Activated naive CD8-positive, alpha-beta T cell treated with anti-CD3 and anti-CD28 coated beads, Interleukin-2, amount 50 U/mL, for 24 hours (primary cell): ENCODE results near the gene MYBPC3.
"Not testable (repeated sequence)": the region's sequence is repeated elsewhere in the genome, so short reads cannot be mapped to it uniquely, and the experiment has no call there.

Experiments
- ATAC-seq: fragments of 150-1000 bp; cut with Tn5 transposase; one replicate; pipeline ENCODE4 v1.10.0; 2021
- DNase-seq: peaks from one replicate; pipeline ENCODE4 v3.0.0; 2021
- H3K27ac Mint-ChIP-seq: one replicate; pipeline ENCODE4 v1.8.0; 2021; ENCODE audit warnings: mild to moderate bottlenecking, mixed read lengths
- H3K27me3 Mint-ChIP-seq: one replicate; pipeline ENCODE4 v1.8.0; 2021; ENCODE audit warnings: mixed read lengths
- H3K36me3 Mint-ChIP-seq: one replicate; pipeline ENCODE4 v1.8.0; 2021; ENCODE audit warnings: low read depth, mixed read lengths
- H3K4me1 Mint-ChIP-seq: one replicate; pipeline ENCODE4 v1.8.0; 2021; ENCODE audit warnings: mixed read lengths
- H3K4me3 Mint-ChIP-seq: one replicate; pipeline ENCODE4 v1.8.0; 2021; ENCODE audit warnings: mild to moderate bottlenecking, moderate library complexity, mixed read lengths
- H3K9me3 Mint-ChIP-seq: one replicate; pipeline ENCODE4 v1.8.0; 2021; ENCODE audit warnings: mixed read lengths

The MYBPC3 gene

DNA sequence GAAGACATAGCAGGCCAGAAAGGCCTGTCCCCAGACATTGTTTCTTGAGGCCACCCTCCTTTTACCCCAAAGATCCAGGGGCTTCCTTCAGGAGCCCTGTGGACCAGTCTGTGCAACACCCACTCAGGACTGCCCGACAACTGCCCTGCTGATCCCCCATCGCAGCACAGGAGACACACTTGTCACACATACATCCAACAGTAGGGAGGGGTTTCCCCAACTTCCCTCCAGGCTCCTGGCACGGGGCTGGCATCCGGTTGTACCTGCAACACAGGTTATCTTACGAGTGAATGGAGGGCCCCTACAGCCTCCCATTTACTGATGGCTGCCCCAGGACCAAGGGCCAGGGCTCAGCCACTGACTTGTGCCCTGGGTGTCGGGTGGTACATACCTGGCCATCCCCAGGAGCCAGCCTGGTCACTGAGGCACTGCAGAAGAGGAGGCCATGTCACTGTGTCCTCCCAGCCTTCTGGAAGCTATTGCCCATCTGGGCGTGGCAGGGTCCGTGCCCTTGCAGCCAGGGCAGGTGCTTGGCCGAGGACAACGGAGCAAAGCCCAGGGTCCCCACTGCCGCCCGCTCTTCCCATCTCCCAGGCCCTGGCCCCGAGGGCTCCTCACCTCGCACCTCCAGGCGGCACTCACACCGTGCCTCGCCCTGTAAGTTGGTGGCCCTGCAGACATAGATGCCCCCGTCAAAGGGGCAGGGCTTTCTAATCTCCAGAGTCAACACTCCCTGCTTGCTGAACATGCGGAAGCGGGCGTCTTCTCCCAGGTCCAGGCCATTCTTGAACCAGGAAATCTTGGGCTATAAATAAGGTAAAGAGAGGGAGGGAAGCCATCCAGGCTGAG lies 20.8 kb downstream of the MYBPC3 start:
- H3K27ac Mint-ChIP-seq: no peak overlapping the region
- H3K4me3 Mint-ChIP-seq: no peak overlapping the region
- DNase-seq (no peak), ATAC-seq (no peak)
- H3K9me3 Mint-ChIP-seq: no peaks in the 10 kb centered on the region
- H3K4me1 Mint-ChIP-seq: no peaks in the 10 kb centered on the region
- H3K27me3 Mint-ChIP-seq: no peaks in the 10 kb centered on the region
- peaks cover 4% of the 10 kb centered on the region for H3K36me3 Mint-ChIP-seq

DNA sequence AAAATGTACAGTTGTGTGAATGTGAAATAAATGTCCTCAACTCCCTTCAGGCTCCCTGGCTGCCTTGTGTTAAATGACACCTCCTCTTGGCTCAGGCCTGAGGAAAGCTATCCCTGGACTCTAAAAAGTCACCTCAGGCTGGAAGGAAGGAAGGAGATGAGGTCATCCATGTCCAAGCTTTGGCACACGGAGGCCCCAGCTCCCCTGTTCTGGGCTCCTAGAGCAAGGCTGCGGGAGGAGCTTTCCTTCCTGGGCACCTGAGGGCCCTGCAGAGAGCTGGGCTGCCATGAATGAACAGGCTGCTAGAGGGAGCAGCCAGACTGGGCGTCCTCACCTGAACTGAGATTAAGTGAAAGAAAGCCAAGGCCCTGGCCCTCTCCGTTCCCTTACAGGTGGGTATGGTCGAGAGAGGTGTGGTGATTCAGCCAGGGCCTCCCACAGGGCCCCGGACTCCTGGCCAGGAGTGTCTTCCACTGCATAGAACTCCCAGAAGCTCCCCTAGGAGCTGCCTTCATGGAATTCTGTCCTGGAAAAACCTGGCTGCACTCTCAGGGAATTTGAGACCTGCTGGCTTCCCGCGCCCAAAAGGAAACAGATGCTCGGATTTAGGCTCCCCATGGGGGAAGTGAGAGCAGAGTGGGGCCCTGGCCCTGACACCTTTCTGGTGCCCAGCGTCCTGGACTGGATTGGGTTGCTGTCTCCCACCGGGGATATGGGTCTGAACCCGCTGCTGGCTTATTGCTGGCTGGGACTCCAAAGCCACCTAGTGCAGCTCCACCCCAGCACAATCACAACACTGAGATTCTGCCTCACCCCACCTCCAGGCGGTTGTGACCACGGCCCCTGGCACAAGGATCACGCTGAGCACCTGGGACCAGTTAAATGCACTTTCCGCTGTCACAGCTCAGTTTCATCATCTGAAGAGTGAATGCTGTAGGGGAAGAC lies 22.2 kb downstream of the MYBPC3 start:
- no peak for DNase-seq
- Mint-ChIP-seq H3K36me3 (peaks cover 8% of the 10 kb centered on the region), H3K4me3 (no peak overlapping the region), H3K27ac (no peak overlapping the region), H3K9me3 (no peaks in the 10 kb centered on the region), H3K27me3 (no peaks in the 10 kb centered on the region), H3K4me1 (no peaks in the 10 kb centered on the region)
- ATAC-seq: no peak

DNA sequence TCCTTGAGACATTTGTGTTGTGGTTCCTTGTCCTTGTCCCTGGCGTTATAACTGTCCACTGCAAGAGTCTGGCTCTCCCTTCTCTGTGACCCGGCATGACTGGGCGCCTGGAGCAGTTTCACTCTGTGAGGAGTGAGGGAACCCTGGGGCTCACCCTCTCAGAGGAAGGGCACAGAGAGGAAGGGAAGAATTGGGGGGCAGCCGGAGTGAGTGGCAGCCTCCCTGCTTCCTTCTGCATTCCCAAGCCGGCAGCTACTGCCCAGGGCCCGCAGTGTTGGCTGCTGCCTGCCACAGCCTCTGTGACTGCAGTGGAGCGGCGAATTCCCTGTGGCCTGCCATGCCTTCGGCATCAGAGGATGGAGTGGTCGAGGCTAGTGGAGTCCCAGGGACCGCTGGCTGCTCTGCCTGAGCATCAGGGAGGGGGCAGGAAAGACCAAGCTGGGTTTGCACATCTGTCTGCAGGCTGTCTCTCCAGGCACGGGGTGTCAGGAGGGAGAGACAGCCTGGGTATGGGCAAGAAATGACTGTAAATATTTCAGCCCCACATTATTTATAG lies 23.0 kb downstream of the MYBPC3 start:
- no peak for DNase-seq
- Mint-ChIP-seq H3K9me3 (no peaks in the 10 kb centered on the region), H3K36me3 (peaks cover 13% of the 10 kb centered on the region), H3K4me1 (no peaks in the 10 kb centered on the region), H3K27ac (no peak overlapping the region), H3K27me3 (no peaks in the 10 kb centered on the region), H3K4me3 (no peak overlapping the region)
- ATAC-seq: no peak

DNA sequence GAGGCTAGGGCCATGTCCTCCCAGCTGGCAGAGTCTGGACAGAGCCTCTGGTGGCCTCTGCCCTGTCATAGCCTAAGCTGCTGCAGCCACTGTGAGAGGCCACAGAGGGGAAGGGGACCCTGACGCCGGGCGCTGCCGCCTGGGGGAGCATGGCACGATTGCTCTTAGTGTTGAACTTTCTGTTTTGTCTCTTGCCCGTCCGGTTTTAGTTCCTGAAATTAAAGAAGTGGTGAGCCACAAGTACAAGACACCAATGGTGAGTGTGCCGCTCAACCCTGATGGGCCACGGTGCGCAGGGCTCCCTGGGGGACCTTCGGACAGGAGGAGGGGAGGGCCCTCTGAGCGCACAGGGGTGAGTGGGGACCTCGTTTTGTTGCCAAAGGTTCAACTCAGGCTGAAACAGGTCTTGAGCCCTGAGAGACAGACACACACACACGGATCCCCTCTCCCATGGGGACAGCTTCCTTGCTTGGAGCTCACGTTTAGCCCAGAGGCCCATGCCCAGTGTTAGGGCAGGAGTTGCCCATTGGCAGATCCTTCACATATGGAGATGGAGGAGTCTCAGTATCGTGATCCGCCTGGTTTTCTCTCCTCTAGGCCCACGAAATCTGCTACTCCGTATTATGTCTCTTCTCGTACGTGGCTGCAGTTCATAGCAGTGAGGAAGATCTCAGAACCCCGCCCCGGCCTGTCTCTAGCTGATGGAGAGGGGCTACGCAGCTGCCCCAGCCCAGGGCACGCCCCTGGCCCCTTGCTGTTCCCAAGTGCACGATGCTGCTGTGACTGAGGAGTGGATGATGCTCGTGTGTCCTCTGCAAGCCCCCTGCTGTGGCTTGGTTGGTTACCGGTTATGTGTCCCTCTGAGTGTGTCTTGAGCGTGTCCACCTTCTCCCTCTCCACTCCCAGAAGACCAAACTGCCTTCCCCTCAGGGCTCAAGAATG lies 23.8 kb downstream of the MYBPC3 start:
- ATAC-seq: no peak
- Mint-ChIP-seq H3K4me1 (no peaks in the 10 kb centered on the region), H3K4me3 (no peak overlapping the region), H3K36me3 (peaks cover 13% of the 10 kb centered on the region), H3K27me3 (no peaks in the 10 kb centered on the region), H3K9me3 (no peaks in the 10 kb centered on the region), H3K27ac (peak overlapping the region; percentile 42)
- DNase-seq: no peak

DNA sequence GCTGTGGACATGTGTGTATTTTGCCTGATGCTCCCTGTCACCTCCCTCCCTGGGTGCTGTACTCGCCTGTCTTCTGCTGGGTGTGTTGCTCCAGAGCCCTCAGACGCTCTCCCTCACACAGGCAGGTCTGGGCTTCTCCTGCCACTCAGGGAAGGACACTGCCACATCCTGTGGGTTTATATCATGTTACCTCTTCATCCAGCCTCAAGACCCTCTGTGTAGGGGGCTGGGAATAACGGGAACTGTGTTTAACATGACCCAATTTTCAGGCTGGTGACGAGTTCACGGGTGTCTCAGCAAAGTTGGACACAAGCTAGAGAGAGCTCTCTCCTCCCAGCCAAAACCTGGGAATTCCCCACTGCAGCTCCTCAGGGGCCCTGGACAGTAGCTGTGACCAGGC lies 24.6 kb downstream of the MYBPC3 start:
- DNase-seq (no peak), ATAC-seq (no peak)
- Mint-ChIP-seq H3K27ac (no peak overlapping the region), H3K9me3 (no peaks in the 10 kb centered on the region), H3K36me3 (peaks cover 13% of the 10 kb centered on the region), H3K27me3 (no peaks in the 10 kb centered on the region), H3K4me3 (no peak overlapping the region), H3K4me1 (no peaks in the 10 kb centered on the region)

DNA sequence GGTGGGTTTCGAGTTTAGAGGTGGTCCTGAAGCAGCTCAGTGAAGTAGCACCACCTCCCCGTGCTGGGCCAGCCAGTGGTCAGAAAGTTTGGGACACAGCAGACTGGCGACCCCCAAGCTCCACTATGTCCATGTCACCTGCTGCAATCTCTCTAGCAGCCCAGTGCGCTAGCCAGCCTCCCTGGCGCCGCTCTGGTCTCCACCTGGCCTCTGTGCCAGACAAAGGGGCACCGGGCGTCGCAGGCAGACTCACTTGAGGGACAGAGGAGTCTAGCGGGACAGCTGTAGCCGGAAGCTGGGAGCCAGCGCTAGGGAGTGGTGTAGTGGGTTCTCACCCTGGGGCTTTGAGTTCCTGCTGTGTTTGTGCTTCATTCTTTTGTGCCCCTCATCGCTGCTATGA lies 25.5 kb downstream of the MYBPC3 start:
- no peaks in the 10 kb centered on the region for H3K4me1 Mint-ChIP-seq
- no peaks in the 10 kb centered on the region for H3K27me3 Mint-ChIP-seq
- no peak overlapping the region for H3K27ac Mint-ChIP-seq
- DNase-seq (no peak), ATAC-seq (no peak)
- peaks cover 14% of the 10 kb centered on the region for H3K36me3 Mint-ChIP-seq
- no peak overlapping the region for H3K4me3 Mint-ChIP-seq
- no peaks in the 10 kb centered on the region for H3K9me3 Mint-ChIP-seq

DNA sequence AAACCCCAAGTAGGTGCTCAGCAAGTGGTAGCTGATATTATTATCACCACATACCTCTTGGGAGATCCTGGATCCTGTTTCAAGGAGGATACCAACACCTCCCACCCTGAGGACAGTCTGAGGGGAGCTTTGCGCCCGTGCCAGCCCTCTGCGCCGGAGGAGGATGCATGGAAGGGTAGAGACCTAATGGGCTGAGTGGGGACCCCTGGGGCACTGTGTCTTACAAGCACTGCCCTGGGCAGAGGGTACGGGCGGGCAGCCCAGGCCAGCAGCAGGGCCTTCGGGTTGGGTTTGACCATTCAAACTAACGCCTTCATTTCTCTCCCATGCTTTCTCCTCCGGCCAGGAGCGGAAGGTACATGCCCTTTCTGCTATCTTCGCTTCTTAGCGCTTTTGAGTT lies 26.3 kb downstream of the MYBPC3 start:
- H3K4me1 Mint-ChIP-seq: no peaks in the 10 kb centered on the region
- H3K27ac Mint-ChIP-seq: no peak overlapping the region
- peaks cover 20% of the 10 kb centered on the region for H3K36me3 Mint-ChIP-seq
- DNase-seq (no peak), ATAC-seq (no peak)
- no peaks in the 10 kb centered on the region for H3K9me3 Mint-ChIP-seq
- H3K27me3 Mint-ChIP-seq: no peaks in the 10 kb centered on the region
- no peak overlapping the region for H3K4me3 Mint-ChIP-seq

DNA sequence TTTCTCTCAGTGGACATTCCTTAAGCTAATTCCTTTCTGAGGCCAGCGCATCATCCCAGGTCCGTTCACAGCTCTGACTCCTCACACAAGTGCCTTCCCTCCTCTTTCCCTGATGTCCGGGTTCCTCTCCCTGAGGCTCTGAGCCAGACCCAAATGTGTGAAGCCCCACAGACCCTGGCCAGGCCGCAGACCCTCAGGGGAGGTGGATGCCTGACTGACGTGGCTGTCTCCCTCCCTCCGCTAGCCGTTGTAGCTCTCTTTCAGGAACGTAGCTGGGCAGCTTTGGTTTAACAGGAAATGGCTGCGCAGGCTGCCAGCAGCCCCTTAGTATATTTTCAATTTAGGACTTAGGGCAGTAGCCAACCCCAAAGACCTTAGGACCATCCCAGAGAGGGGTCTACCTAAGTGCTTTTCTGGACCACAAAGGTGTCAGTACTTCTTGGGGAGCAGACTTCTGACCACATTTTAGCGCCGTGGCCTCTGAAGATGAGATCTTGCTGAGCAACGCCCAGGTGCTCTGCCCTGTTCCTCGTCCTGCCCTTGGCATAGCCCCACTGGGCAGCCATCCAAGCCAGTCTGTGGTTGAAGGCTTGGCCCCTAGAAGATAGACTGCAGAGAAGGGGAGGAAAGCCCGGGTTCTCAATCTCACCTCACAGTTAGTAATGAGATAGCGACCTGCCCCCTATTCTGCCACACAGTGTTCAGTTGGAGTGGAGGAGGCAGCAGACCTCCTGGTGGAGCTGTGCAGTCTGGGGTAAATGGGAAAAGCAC lies 27.0 kb downstream of the MYBPC3 start:
- Mint-ChIP-seq H3K4me1 (no peaks in the 10 kb centered on the region), H3K36me3 (peaks cover 20% of the 10 kb centered on the region), H3K27me3 (no peaks in the 10 kb centered on the region), H3K9me3 (no peaks in the 10 kb centered on the region), H3K27ac (peak overlapping the region; percentile 11), H3K4me3 (no peak overlapping the region)
- no peak for ATAC-seq
- DNase-seq: no peak

DNA sequence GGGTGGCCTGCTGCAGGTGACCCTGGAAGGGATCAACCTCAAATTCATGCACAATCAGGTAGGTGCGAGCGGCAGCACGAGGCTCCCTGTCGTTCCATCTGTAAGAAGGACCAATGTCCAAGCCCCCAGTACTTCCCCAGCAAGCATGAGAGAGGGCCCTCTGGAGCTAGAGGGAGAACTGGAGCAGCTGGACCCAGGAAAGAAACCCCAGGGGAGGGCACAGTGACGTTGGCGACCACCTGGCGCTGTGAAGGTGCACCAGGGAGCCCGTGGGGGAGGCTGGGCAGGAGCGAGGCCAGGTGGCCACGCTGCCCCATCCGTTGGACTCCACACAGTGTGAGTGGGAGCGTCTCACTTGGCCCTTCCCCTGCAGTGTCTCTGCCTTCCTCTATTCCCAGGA lies 28.0 kb downstream of the MYBPC3 start:
- no peaks in the 10 kb centered on the region for H3K9me3 Mint-ChIP-seq

DNA sequence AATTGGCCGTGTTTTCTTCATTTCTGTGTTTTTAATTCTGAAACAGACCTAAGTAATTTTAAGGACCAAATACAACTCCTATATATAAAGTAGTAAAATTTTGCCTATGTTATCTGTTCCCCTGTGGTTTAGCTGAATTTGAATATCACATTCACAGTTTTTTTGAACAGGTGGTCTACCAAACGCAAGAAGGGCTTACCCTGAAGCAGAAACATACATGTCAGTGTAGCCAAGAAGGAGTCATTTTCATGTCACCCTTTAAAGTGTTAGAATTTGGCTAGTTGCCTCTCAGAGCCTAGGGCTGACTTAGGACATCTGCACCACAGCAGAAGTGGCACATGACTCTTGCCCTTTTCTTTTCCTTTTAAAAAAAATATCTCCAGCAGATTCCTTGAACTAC lies 34.3 kb downstream of the MYBPC3 start:
- Mint-ChIP-seq H3K27me3 (no peaks in the 10 kb centered on the region), H3K4me3 (no peak overlapping the region), H3K27ac (peak overlapping the region; percentile 41), H3K4me1 (peaks cover 9% of the 10 kb centered on the region), H3K9me3 (no peaks in the 10 kb centered on the region), H3K36me3 (peaks cover 36% of the 10 kb centered on the region)
- no peak for DNase-seq
- ATAC-seq: no peak

More for the DNA sequence above, 28.0 kb downstream of the MYBPC3 start:
- Mint-ChIP-seq H3K27me3 (no peaks in the 10 kb centered on the region), H3K4me3 (no peak overlapping the region), H3K36me3 (peaks cover 20% of the 10 kb centered on the region), H3K4me1 (no peaks in the 10 kb centered on the region), H3K27ac (no peak overlapping the region)
- ATAC-seq: no peak
- DNase-seq: no peak

DNA sequence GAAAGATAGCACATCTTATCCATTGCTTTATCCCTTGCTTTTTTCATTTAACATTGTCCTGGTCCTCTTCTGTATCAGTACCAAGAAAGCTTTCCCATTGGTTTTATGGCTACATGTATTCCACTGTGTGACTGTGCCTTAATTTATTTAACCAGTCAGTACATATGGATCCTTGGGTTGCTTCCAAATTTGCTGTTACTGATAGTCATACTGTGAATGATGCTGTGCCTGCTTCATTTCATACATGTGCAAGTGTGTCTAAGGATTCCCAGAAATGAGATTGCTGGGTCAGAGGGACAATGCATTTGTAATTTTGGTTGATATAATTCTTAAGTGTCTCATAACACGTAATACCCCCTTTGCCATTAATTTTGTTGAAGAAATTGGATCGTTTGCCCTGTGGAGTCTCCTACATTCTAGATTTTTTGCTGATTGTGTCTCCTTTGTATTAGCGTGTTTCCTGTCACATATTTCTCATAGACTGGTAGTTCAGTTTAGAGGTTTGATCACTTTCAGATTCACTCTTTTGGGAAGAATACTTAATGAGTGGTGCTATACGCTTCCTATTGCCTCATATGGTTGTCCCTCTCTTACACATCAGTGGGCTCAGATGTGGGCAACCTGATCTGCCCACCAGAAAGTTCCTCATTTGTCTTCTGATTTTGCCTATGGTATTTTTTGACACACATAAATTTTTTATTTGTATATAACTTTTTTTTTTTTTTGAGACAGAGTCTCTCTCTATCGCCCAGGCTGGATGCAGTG lies 35.3 kb downstream of the MYBPC3 start:
- Mint-ChIP-seq H3K27ac (peak overlapping the region; percentile 64), H3K27me3 (no peaks in the 10 kb centered on the region), H3K4me3 (no peak overlapping the region), H3K9me3 (no peaks in the 10 kb centered on the region), H3K4me1 (peaks cover 13% of the 10 kb centered on the region), H3K36me3 (peaks cover 40% of the 10 kb centered on the region)
- ATAC-seq (peak; percentile 52), DNase-seq (no peak)

DNA sequence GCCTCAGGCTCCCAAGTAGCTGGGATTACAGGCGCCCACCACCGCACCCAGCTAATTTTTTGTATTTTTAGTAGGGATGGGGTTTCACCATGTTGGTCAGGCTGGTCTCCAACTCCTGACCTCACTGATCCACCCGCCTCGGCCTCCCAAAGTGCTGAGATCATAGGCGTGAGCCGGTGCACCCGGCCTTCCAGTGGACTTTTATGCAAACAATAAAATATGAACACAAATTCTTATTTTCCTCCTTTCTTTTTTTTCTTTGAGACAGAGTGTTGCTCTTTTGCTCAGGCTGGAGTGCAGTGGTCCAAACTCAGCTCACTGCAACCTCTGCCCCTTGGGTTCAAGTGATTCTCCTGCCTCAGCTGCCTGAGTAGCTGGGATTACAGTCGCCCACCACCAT lies 36.0 kb downstream of the MYBPC3 start:
- not testable (repeated sequence) for H3K4me3 Mint-ChIP-seq, ATAC-seq, H3K9me3 Mint-ChIP-seq, H3K27ac Mint-ChIP-seq, DNase-seq, H3K27me3 Mint-ChIP-seq
- H3K4me1 Mint-ChIP-seq: peaks cover 13% of the 10 kb centered on the region
- peaks cover 40% of the 10 kb centered on the region for H3K36me3 Mint-ChIP-seq

DNA sequence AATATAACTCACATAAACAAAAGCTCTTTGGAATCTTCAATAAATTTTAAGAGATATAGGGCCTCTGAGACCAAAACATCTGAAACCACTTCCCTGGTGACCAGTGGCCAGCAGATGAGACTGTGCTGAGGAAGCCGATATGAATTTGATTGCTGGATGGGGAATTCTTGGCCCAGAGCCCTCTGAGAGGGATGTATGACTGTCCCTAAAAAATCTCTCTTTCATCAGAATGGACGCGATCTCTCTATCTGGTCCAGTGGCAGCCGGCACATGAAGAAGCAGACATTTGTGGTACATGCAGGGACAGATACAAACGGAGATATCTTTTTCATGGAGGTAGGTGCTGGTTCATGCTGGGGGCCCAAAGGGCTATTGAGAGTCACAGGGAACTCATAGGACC lies 37.5 kb downstream of the MYBPC3 start:
- H3K36me3 Mint-ChIP-seq: peaks cover 47% of the 10 kb centered on the region
- DNase-seq (no peak), ATAC-seq (no peak)
- no peaks in the 10 kb centered on the region for H3K27me3 Mint-ChIP-seq
- H3K27ac Mint-ChIP-seq: no peak overlapping the region
- peaks cover 13% of the 10 kb centered on the region for H3K4me1 Mint-ChIP-seq
- no peak overlapping the region for H3K4me3 Mint-ChIP-seq
- no peaks in the 10 kb centered on the region for H3K9me3 Mint-ChIP-seq
